Measurements from ENCODE around the gene ABCA2. TPM values are rescaled to one million over a fixed set of nuclear protein-coding genes. Genes with fewer than 3 reads are reported as not detected.

The ABCA2 gene
- total RNA-seq, 1 donor, result 14.7 TPM

GRCh38 chr9:136960938-136961275, 67.1 kb downstream of the ABCA2 start:
- no peak overlapping the region for H3K4me3 ChIP-seq (ENCODE audit: low read length)
- no peaks in the 10 kb centered on the region for H3K9me3 ChIP-seq (ENCODE audit: low read depth, low read length)
- H3K27me3 ChIP-seq (ENCODE audit: insufficient read depth, low read length), result no peaks in the 10 kb centered on the region
- peaks cover 60% of the 10 kb centered on the region for H3K4me1 ChIP-seq (ENCODE audit: insufficient read depth, low read length)

- Histone ChIP-seq H3K4me1 (ENCODE audit: insufficient read depth, low read length) (peaks cover 56% of the 10 kb centered on the region), H3K4me3 (ENCODE audit: low read length) (no peak overlapping the region), H3K9me3 (ENCODE audit: low read depth, low read length) (no peaks in the 10 kb centered on the region), H3K27me3 (ENCODE audit: insufficient read depth, low read length) (no peaks in the 10 kb centered on the region)
Observed at GRCh38 chr9:136960212-136960937, 67.7 kb downstream of the ABCA2 start.

DNA sequence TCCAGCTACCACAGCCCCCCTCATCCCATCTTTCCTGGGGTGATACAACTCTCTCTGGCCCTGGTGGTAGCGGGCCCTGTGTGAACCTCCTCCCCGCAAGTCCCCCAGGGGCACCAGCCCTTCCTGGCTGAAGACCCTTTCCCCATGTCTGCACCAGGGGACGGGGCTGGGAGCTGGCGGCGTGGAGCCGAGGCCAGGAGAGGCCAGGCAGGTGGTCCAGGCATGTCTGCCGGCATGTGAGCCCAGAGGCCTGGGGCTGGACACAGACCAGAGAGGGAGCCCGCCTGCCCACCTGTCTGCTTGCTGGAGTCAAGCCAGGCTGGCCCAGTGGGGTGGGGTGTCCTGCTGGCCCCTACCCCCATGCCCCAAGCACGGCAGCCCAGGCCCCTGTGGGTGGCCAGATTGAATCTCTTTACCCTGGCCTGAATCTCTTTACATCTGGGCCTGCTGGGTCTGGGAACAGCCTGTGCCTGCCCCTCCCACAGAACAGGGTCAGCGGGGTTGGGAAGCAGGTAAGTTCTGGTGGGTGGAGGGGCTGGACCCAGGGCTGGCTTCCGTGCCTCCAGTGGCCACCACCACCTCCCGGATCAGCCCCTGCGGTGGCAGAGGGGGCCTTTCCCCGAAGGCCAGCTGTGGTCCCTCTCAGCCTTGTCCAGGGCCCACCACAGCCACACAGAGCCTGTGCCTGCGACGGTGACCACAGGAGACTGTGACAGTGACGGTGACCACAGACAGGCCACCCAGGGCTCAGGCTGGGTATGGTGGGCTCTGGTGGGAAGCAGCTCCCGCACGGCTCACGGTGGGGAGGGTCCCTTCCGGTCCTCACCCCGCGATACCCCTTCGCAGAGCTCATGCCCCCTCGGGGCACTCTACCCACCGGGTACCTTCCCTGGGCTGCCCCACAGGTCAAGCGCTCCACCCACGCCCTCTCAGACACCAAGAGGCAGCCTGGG, 68.9 kb downstream of the ABCA2 start:
- H3K4me3 ChIP-seq (ENCODE audit: low read length), result no peak overlapping the region
- no peaks in the 10 kb centered on the region for H3K27me3 ChIP-seq (ENCODE audit: insufficient read depth, low read length)
- no peaks in the 10 kb centered on the region for H3K9me3 ChIP-seq (ENCODE audit: low read depth, low read length)
- H3K4me1 ChIP-seq (ENCODE audit: insufficient read depth, low read length), result peaks cover 50% of the 10 kb centered on the region

GRCh38 chr9:136958473-136958872, 69.6 kb downstream of the ABCA2 start:
- peaks cover 47% of the 10 kb centered on the region for H3K4me1 ChIP-seq (ENCODE audit: insufficient read depth, low read length)
- no peaks in the 10 kb centered on the region for H3K9me3 ChIP-seq (ENCODE audit: low read depth, low read length)
- no peaks in the 10 kb centered on the region for H3K27me3 ChIP-seq (ENCODE audit: insufficient read depth, low read length)
- no peak overlapping the region for H3K4me3 ChIP-seq (ENCODE audit: low read length)

- no peaks in the 10 kb centered on the region for H3K9me3 ChIP-seq (ENCODE audit: low read depth, low read length)
- H3K27me3 ChIP-seq (ENCODE audit: insufficient read depth, low read length), result no peaks in the 10 kb centered on the region
- H3K4me3 ChIP-seq (ENCODE audit: low read length), result no peak overlapping the region
- peaks cover 44% of the 10 kb centered on the region for H3K4me1 ChIP-seq (ENCODE audit: insufficient read depth, low read length)
Observed at GRCh38 chr9:136957901-136958300, 70.1 kb downstream of the ABCA2 start.

- Histone ChIP-seq H3K4me1 (ENCODE audit: insufficient read depth, low read length) (peaks cover 39% of the 10 kb centered on the region), H3K4me3 (ENCODE audit: low read length) (no peak overlapping the region), H3K27me3 (ENCODE audit: insufficient read depth, low read length) (no peaks in the 10 kb centered on the region), H3K9me3 (ENCODE audit: low read depth, low read length) (no peaks in the 10 kb centered on the region)
Observed at GRCh38 chr9:136957461-136957860, 70.6 kb downstream of the ABCA2 start.

Other genes with a start within 250 kb of the ABCA2 start
- gene TMEM141, start 236.9 kb downstream of the ABCA2 start, total RNA-seq, result 16.1 TPM
- 1.7 TPM for gene CCDC183, start 231.9 kb downstream of the ABCA2 start, total RNA-seq
- gene RABL6, start 220.3 kb downstream of the ABCA2 start, total RNA-seq, result 36.4 TPM
- gene AJM1, start 185.8 kb downstream of the ABCA2 start, total RNA-seq, result 0.73 TPM
- gene PHPT1, start 178.8 kb downstream of the ABCA2 start, total RNA-seq, result 14.0 TPM
- 0.52 TPM for gene MAMDC4, start 175.9 kb downstream of the ABCA2 start, total RNA-seq
- 162 TPM for gene EDF1, start 161.9 kb downstream of the ABCA2 start, total RNA-seq
- 6.4 TPM for gene TRAF2, start 141.7 kb downstream of the ABCA2 start, total RNA-seq
- gene FBXW5, start 83.5 kb downstream of the ABCA2 start, total RNA-seq, result 67.6 TPM
- gene C8G, start 83.0 kb downstream of the ABCA2 start, total RNA-seq, result not detected
- not detected for gene LCN12, start 76.0 kb downstream of the ABCA2 start, total RNA-seq
- gene PTGDS, start 50.7 kb downstream of the ABCA2 start, total RNA-seq, result 10.8 TPM
- gene LCNL1, start 45.2 kb downstream of the ABCA2 start, total RNA-seq, result 0.10 TPM
- gene PAXX, start 35.8 kb downstream of the ABCA2 start, total RNA-seq, result 23.6 TPM
- 3.4 TPM for gene CLIC3, start 31.7 kb downstream of the ABCA2 start, total RNA-seq
- gene FUT7, start 3.9 kb upstream of the ABCA2 start, total RNA-seq, result 2.6 TPM
- 2.5 TPM for gene NPDC1, start 17.9 kb upstream of the ABCA2 start, total RNA-seq
- gene ENTPD2, start 25.8 kb upstream of the ABCA2 start, total RNA-seq, result not detected
- gene SAPCD2, start 42.3 kb upstream of the ABCA2 start, total RNA-seq, result 3.3 TPM
- gene UAP1L1, start 49.3 kb upstream of the ABCA2 start, total RNA-seq, result 6.2 TPM
- gene MAN1B1, start 58.7 kb upstream of the ABCA2 start, total RNA-seq, result 30.3 TPM
- gene DPP7, start 86.5 kb upstream of the ABCA2 start, total RNA-seq, result 86.9 TPM
- gene GRIN1, start 110.9 kb upstream of the ABCA2 start, total RNA-seq, result not detected
- 0.21 TPM for gene LRRC26, start 141.8 kb upstream of the ABCA2 start, total RNA-seq
- gene TMEM210, start 143.8 kb upstream of the ABCA2 start, total RNA-seq, result not detected
- 36.7 TPM for gene ANAPC2, start 160.3 kb upstream of the ABCA2 start, total RNA-seq
- gene SSNA1, start 160.4 kb upstream of the ABCA2 start, total RNA-seq, result 38.2 TPM
- gene TPRN, start 172.5 kb upstream of the ABCA2 start, total RNA-seq, result 2.4 TPM
- 21.1 TPM for gene TMEM203, start 177.4 kb upstream of the ABCA2 start, total RNA-seq
- gene NDOR1, start 177.5 kb upstream of the ABCA2 start, total RNA-seq, result 9.2 TPM
- gene RNF208, start 194.0 kb upstream of the ABCA2 start, total RNA-seq, result 0.31 TPM
- 0.21 TPM for gene CYSRT1, start 196.9 kb upstream of the ABCA2 start, total RNA-seq
- 0.10 TPM for gene RNF224, start 199.3 kb upstream of the ABCA2 start, total RNA-seq
- not detected for gene SLC34A3, start 202.7 kb upstream of the ABCA2 start, total RNA-seq
- 67.9 TPM for gene TUBB4B, start 213.1 kb upstream of the ABCA2 start, total RNA-seq
- gene STPG3, start 223.0 kb upstream of the ABCA2 start, total RNA-seq, result not detected
- gene NELFB, start 227.1 kb upstream of the ABCA2 start, total RNA-seq, result 20.9 TPM
- 5.4 TPM for gene TOR4A, start 249.5 kb upstream of the ABCA2 start, total RNA-seq

Data from mononuclear cell (primary cell).